GM19023 (cell line): ENCODE data around the gene KCNJ13.

Experiments used
- ATAC-seq: cut with Tn5 transposase; IDR thresholded peaks from one replicate; pipeline ENCODE4 v1.9.1; 2021; ENCODE audit warnings: mild to moderate bottlenecking, moderate library complexity; ENCODE audit not compliant: unreplicated experiment

The KCNJ13 gene

DNA sequence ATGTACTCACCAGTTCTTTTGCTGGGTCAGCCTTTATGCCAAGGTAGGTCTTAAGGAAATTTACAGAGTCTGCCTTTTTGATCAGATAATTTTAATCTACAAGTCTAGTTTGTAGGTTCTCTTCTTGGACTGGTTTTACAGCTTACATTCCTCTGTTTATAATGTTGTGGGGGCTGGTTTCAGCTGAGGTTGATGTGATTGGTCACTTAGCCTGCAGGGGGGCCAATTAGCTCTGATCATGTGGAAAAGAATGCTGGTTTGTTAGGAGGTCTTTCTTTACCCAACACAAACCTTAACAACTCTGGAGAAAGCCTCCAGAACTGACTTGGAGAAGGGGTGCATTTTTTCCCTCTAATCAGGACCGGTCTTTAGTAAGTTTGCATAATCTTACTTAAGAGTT is at the start of gene KCNJ13:
TSS of gene KCNJ13 (minus strand) at position 131 of the 400 bp plus-strand sequence. CDS start 5,203 bp downstream, outside the sequence.
- no peak for ATAC-seq

DNA sequence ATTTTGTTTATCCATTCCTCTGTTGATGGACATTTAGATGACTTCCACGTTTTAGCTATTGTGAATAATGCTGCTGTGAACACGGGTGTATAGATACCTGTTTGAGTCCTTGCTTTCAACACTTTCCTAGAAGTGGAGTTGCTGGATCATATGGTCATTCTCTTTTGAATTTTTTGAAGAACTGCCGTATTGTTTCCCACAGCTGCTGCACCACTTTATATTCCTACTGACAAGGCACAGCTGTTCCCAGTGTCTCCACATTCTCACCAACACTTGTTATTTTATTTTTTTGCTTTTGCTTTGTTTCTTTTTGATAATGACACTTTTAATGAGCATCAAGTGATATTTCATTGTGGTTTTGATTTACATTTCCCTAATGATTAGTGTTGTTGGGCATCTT is 41.4 kb upstream of the KCNJ13 start:
- no peak for ATAC-seq

DNA sequence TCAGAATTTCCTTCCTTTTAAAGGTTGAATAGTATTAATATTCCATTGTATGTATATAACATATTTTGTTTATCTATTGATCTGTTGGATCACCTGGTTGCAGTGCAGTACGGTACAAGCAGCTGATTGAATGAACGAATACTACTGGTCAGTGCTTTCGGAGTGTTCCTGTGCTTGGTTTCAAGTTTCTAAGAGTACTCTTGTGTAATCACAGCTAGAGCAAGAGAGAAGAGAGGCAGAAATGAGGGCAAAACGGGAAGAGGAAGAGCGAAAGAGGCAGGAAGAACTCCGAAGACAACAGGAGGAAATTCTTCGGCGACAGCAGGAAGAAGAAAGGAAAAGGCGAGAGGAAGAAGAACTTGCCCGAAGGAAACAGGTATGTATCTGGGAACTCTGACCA is 40.3 kb upstream of the KCNJ13 start:
- ATAC-seq, result no peak

DNA sequence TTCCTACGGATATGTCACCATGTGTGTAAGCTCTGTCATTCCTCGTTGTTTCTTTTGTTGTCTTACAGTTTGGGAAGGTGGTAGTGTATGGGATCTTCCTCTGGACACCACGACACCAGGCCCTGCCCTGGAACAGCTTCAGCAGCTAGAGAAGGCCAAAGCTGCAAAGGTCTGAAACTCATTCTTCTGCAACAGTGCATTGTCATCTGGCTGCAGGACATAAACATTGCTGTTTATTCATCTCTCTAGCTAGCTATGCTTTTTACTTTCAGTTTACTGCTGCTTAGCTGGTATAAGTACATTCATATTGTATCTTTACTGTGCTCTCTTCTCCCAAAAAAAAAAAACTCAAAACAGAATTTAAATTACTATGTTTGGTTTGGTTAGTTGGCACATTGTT is 39.2 kb upstream of the KCNJ13 start:
- ATAC-seq, result no peak

DNA sequence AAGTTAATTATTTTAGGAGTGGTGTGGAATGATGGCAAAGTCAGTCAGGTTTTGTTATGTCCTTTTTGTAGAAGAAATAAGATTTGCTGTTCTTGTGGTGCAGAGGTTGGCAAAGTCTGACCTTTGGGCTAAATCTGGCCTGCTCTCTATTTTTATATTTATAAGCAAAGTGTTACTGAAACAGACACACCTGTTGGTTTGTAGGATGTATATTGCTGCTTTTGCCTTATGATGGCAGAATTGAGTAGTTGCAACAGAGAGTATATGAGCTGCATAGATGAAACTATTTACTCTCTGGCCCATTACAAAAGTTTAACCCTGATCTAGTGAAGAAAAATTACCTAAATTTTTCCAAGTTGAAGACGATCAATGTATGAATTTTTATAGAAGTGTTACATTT is 34.1 kb upstream of the KCNJ13 start:
- ATAC-seq, result no peak

DNA sequence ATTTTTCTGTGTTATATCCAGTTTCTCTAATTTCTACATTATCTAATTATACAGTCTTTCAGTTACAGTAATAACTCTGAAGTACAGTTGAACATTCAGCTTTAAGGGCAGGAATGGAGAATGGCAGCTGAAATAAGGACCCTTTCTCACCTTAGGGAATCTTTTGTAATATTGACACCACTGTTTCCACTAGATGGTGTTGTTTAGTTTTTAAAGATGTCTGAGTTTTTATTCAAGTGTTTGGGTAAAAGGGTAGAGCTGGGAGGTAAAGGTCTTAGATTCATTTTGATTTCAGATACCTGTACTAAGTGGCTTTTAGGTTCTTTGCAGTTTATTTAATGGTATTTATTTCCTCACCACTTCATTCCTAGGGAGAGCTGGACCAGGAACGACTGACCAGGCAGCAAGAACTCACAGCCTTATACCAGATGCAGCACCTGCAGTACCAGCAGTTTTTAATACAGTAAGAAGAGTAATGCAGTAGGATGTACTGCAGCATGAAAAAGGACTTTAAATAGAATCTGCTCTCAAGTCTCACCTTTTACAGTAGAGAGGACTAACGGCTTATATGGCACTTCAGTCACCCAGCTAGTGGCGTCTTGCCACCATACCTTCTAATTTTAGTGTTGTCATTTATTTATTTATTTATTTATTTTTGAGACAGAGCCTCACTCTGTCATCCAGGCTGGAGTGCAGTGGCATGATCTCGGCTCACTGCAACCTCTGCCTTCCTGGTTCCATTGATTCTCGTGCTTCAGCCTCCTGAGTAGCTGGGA is 33.2 kb upstream of the KCNJ13 start:
- no peak for ATAC-seq

DNA sequence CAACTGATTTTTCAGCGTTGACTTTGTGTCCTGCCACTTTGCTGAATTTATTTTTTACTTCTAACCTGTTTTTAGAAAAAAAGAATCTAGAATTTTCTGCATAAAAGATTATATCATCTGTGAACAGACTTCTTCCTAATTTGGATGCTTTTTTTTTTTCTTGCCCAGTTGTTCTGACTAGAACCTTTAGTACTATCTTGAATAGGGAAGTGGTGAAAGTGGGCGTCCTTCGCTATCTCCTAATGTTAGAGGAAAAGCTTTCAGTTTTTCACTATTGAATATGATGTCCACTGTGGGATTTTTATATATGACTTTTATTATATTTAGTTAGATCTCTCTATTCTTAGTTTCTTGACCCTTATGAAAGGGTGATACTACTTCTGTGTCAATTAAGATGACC is 25.7 kb upstream of the KCNJ13 start:
- no peak for ATAC-seq

DNA sequence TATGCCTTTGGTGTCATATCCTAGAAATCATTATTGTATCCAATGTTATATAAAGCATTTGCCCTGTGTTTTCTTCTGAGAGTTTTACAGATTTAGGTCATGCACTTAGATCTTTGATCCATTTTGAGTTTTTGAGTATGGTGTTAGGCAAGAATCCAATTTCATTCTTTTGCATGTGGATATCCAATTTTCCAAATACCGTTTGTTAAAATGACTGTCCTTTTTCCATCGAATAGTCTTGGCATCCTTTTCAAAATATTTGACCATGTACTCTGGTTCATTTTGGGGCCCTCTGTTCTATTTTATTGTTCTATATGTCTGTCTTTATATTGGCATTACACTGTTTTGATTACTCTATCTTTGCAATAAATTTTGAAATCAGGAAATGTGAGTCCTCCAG is 23.8 kb upstream of the KCNJ13 start:
- ATAC-seq, result no peak

DNA sequence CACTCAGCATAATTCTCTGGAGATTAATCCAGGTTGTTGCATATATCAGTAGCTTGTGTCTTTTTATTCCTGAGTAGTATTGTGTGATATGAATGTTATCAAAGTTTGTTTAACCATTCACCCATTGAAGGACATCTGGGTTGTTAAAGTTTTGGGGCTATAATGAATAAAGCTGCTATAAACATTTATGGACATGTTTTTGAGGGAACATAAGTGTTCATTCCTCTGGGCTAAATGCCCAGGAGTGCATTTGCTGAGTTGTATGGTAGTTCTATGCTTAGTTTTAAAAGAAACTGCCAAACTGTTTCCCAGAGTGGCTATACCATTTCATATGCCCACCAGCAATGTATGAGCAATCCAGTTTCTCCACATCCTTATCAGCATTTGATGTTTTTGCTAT is 21.8 kb upstream of the KCNJ13 start:
- no peak for ATAC-seq

DNA sequence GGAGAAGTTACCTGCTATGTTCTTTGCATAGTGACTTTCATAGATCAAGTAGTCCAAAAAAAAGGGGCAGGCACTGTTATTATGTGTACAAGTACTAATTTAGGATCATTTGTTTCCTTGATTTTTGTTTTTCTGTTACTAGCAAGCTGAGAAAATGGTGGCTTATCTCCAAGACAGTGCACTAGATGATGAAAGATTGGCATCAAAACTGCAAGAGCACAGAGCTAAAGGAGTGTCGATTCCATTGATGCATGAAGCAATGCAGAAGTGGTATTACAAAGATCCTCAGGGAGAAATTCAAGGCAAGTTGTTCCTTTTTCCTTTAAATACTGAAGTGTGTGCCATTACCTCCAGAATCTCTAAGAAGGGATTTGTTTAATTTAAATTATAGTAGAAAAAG is 19.6 kb upstream of the KCNJ13 start:
- no peak for ATAC-seq

DNA sequence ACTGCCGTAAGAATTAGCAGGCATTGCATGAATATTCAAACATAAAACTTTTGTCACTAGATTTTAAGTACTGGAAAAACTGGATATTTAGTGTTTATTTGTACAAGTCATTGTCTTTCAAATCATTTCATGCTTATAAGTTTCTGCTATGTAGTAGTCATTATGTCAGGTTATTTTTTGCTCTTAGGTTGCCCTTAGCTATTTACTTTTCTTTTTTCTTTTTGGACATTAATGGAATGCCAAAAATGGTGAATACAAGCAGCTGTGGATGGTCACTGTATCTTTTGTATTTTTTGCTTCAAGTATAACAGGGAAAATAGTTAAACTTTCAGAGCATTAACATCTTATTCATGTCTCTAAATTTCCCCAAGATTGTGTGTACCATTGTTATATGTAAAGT is 18.6 kb upstream of the KCNJ13 start:
- no peak for ATAC-seq

DNA sequence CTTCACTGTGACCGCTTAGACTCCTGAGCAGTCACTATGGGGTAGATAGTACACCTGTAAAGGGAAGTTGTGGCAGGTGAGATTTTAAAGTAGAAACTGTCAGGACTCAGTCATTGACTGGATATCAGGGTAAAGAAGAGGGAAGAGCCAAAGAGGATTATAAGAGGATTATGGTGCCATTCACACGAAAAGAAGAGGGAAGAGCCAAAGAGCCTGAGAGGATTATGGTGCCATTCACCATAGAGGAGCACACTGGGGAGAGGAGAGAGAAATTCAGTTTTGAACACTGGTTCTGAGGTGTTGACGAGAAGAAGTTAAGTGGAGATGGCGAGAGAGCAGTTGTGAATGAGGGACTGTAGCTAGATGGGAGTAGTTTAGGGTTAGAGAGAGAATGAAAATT is 16.9 kb upstream of the KCNJ13 start:
- ATAC-seq, result no peak

DNA sequence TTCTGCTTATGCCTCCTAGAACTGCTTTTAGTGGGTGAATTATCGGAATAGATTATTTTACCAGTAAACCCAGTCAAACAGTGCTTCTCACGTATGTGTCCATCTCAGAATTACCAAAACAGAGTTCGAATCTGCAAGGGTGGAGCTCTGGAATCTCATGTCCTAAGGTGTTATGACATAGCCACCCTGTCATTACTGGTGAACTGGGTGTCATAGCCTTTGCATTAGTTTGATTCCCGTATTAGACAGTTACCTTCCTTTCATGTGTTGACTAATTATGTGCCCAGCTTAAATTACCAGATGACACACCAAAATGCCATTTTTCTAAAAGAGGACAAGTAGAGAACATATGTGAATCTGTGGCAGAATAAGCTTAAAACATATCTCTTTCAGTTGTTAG is 15.2 kb upstream of the KCNJ13 start:
- no peak for ATAC-seq

DNA sequence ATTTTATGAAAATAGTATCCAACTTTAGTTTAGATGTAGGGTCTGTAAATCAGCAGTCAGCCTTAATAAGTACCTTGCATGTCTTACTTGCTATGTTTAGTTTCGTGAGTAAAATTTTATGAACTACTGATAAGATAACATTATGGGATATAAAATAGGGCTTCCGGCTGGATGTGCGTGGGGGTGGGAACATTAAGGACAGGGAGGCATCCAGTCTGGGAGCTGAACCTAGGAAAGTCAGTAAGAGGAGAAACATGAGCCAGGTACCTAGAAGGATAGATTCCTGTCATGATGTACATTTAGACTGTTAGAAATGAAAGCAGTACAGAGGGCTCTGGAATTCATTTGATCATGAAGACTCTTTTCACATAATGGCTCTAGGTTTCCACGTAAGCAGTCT is 12.7 kb upstream of the KCNJ13 start:
- no peak for ATAC-seq

DNA sequence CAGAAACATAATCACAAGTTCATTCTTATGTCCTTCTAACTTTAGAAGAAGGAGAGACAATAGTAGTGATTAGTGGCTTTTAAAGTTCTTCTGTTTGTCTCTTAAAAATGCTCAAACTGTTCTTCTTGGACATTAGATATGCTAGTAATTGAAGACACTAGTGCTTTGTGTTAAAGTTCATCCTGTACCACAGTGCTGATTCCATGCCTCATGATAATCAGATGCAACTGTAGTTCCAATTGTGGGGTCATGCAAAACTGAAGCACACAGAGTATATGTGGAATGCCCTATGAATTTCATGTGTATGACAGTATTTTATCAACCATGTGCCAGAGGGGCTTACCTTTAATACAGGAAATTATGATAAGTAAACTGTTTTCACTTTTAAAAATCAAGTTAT is 11.4 kb upstream of the KCNJ13 start:
- no peak for ATAC-seq

DNA sequence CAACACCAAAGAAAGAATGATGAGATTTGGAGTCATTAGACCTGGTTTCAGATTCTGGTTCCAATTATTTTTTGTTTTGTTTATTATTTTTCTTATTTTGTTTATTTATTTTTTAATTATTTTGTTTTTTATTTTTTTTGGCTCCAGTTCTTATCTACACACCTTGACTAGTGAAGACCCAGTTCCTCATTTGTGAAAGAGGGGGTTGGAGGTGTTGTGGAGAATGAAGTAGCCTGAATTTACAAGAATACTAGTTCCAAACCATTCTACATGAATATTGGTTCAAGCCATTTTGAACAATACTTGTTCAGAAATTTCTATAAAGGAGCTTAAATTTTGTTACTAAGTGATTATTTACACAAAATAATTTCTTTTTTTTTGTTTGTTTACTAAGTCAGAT is 6.9 kb upstream of the KCNJ13 start:
- ATAC-seq, result no peak

DNA sequence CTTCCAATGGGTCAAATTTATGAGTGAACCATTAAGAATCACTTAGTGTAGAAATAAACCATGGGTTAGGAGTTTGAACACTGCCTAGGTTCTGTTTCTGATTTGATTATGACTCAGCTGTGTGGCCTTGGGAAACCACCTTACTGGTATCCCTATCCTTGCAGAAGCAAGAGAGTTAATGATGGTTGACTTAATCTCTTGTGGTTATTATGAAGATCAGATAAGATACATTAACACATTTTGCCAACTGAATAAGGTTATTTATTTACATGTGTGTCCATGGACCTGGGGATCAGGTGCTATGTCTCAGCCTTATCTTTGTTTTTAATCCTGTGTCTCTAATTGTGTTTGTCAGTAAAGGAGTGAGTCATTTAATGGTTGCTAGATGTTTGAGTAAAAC is 5.4 kb upstream of the KCNJ13 start:
- peak; percentile 88 for ATAC-seq

DNA sequence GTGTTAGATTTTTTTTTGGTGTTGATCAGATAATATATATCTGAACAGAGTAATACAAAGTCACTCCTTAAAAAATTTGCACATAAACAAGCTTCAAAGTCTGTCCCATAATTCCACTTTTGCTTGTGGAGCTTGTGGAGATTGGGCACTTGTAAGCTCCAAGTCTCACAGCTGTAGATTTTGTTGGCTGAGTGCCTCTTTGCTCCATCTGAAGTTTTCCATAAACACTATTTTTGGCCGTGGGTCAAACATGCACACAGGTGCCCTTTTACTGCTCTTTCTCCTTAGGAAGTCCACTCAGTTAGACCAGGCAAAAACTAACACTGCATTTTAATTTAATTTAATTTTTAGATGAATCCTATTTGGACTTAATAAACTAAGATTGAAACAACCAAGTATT is 3.6 kb upstream of the KCNJ13 start:
- no peak for ATAC-seq

DNA sequence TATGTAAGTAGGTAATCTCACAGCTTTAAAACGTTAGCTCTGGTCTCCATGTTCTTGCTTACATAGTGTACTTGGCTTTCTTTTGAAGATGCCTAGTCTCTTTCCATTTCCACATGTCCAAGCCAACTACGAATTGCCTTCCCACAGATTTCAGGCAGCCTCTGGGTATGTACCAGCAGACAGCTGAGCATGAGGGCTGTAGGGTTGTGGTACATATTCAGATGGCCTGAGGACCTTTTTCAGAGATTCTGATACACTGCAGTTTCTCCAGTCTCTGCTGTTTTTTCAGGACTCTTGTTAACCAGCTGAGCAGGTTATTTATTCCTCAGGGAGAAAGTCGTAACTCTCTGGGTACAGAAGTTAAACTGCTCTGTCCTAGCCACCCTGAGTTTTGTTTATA is 3.1 kb upstream of the KCNJ13 start:
- ATAC-seq, result no peak

DNA sequence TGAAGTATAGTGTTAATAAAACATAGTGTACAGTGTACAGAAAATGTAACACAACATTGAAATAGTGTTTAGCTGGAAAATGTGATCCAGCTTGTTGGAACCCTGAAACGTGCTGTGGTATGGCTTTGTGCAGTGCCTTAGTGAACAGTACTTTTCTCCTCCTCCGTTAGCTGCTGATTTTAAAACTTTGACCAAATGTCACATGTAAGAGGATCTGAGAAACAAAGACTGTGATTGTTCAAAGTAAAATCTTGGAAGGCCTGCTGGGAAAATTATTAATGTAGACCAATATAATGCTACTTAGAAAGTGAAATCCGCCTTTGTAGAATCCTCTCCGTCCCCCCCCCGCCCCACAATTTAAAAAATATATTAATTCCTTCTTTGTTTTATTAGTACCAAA is 911 bp upstream of the KCNJ13 start:
- ATAC-seq, result no peak

DNA sequence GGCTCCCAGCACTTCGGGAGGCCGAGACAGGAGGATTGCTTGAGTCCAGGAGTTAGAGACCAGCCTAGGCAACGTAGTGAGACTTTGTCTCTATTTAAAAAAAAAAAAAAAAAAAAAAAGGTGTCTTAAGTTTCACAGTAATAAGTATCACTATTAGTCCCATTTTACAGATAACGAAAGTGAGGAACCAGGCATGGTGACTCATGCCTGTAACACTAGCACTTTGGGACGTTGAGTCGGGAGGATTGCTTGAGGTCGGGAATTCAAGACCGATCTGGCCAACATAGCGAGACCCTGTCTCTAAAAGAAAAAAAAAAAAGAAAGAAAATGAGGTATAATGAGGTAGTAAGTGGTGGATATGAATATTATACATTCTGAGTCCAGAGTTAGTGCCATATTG is 2.5 kb downstream of the KCNJ13 start:
- ATAC-seq, result no peak

DNA sequence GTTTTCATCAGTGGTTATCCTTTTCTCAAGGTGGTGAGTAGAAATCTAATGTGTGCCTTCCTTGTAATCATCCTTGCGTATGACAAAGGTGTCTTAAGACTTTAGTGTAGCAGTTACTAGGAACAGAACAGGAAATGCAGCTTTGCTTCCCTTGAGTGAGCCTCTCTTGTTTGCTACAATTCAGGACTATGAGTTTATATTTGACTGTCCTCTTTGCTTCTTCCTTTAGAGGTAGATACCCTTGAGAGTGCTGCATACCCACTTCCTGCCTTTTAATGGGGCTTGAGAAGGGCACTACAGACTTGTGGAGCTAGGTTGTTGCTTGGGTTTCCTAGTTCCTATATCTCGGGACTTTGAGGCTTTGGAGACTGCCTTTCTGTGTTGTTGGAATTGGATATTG is 3.8 kb downstream of the KCNJ13 start:
- ATAC-seq, result no peak

DNA sequence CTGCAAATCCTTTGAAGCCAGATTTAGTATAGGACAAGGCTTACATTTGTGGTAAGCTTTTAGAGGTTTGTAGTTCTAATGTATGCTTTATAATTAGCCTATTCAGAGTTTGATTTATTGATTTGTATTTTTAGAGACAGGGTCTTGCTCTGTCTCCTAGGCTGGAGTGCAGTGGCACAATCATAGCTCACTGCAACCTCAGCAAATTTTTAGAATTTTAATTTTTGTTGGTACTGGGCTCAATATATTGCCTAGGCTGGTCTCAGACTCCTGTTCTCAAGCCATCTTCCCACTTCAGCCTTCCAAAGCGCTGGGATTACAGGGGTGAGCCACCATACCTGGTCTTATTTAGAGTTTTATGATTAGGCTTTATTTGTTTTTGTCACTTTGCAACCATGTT is 4.5 kb downstream of the KCNJ13 start:
- no peak for ATAC-seq
